Left lung (tissue), 10 donors: ENCODE data around the gene NTM. TPM values are rescaled to one million over a fixed set of nuclear protein-coding genes. Genes with fewer than 3 reads are reported as not detected.

ENCODE experiments used
- ATAC-seq: fragments of 200-7000 bp; cut with Tn5 transposase; one replicate; pipeline ENCODE4 v1.9.1; 2020; ENCODE audit warnings: moderate library complexity
- DNase-seq, 4 donors: peaks; one replicate each; pipeline ENCODE4 v3.0.0-alpha.2; 2013 to 2020
- H3K27ac ChIP-seq, 2 donors: fragments of 200-600 bp; sonication (generic) in 1 of 2; one replicate each; pipeline versions ENCODE4 v1.5.0 to v1.8.0; 2020 to 2021
- H3K27me3 ChIP-seq, 2 donors: fragments of 200-600 bp; sonication (generic) in 1 of 2; one replicate each; pipeline versions ENCODE4 v1.5.0 to v1.8.0; 2020 to 2021
- H3K36me3 ChIP-seq, 2 donors: fragments of 200-600 bp; sonication (generic) in 1 of 2; one replicate each; pipeline versions ENCODE4 v1.5.0 to v1.8.0; 2020 to 2021
- H3K4me1 ChIP-seq, 2 donors: fragments of 200-600 bp; one replicate each; pipeline ENCODE4 v1.8.0; 2021
- H3K4me3 ChIP-seq, 2 donors: fragments of 200-600 bp; sonication (generic) in 1 of 2; one replicate each; pipeline versions ENCODE4 v1.5.0 to v1.8.0; 2020 to 2021; ENCODE audit warnings: mild to moderate bottlenecking in 1 of 2
- H3K9me3 ChIP-seq, 2 donors: fragments of 200-600 bp; sonication (generic) in 1 of 2; one replicate each; pipeline versions ENCODE4 v1.5.0 to v1.8.0; 2020 to 2021
- intact Hi-C, 2 donors: fragments of 100-400 bp; cut with DNase I; formaldehyde crosslinking; loops; one replicate each; pipeline versions ENCODE4 v1.11.2 to v1.14.2; 2022
- polyA plus RNA-seq, 6 donors: library from polyadenylated mRNA; unstranded; fragments of 120-200 nt; gene quantifications; one replicate each; pipeline ENCODE4 v1.2.1, GENCODE V29; 2013; ENCODE audit not compliant: insufficient read length in 6 of 6
- total RNA-seq, 2 donors: library from RNA; stranded (reverse); fragmentation: NEBNext Ultra II Directional; extraction: Animal tissue kit (Norgen Biotek cat#: 25700); gene quantifications; one replicate each; pipeline ENCODE4 v1.2.1, GENCODE V29; 2021
- TF ChIP-seq, protein P1 (sequence below), 2 donors: fragments of 200-600 bp; sonication (generic) in 1 of 2; IDR thresholded peaks; one replicate each; pipeline versions ENCODE4 v1.5.0 to v1.8.0; 2021; ENCODE audit warnings: antibody characterized with exemption in 2 of 2
- donor health status: DM: no; HTN: yes; CAD: no.
- donor health status: DM: no; HTN: no; CAD: no.

NTM gene
- total and polyA plus RNA-seq, 8 donors, result 9.5 to 31.0 (median 21.1) TPM

DNA sequence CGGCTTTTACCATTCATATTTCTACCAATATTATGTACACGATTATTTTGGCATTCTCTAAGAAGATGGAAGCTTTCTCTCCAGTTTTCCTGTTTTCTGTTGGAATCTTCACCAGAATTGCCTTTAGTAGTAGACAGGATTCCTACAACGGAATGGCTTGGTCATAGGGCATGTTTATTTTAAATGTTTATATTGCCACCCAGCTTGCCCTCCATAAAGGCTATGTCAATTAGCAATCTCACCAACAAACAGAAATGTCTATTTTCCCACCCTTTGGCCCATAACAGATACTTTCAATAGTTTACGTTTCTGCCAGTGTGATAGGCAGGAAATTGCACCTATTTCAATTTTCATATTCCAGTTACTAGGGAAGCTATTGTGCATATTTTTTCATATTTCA lies 893.5 kb downstream of the NTM start:
- intact Hi-C loops, result no loop called here
- Histone ChIP-seq H3K36me3 (no peaks in the 10 kb centered on the region), H3K27ac (no peak overlapping the region), H3K4me3 (no peak overlapping the region), H3K9me3 (no peaks in the 10 kb centered on the region), H3K27me3 (no peaks in the 10 kb centered on the region), H3K4me1 (no peaks in the 10 kb centered on the region)
- no peak for DNase-seq
- ATAC-seq, result no peak
- TF ChIP-seq, protein P1, sequence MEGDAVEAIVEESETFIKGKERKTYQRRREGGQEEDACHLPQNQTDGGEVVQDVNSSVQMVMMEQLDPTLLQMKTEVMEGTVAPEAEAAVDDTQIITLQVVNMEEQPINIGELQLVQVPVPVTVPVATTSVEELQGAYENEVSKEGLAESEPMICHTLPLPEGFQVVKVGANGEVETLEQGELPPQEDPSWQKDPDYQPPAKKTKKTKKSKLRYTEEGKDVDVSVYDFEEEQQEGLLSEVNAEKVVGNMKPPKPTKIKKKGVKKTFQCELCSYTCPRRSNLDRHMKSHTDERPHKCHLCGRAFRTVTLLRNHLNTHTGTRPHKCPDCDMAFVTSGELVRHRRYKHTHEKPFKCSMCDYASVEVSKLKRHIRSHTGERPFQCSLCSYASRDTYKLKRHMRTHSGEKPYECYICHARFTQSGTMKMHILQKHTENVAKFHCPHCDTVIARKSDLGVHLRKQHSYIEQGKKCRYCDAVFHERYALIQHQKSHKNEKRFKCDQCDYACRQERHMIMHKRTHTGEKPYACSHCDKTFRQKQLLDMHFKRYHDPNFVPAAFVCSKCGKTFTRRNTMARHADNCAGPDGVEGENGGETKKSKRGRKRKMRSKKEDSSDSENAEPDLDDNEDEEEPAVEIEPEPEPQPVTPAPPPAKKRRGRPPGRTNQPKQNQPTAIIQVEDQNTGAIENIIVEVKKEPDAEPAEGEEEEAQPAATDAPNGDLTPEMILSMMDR (IDR thresholded peaks at IDR 0.05), result no peak

DNA sequence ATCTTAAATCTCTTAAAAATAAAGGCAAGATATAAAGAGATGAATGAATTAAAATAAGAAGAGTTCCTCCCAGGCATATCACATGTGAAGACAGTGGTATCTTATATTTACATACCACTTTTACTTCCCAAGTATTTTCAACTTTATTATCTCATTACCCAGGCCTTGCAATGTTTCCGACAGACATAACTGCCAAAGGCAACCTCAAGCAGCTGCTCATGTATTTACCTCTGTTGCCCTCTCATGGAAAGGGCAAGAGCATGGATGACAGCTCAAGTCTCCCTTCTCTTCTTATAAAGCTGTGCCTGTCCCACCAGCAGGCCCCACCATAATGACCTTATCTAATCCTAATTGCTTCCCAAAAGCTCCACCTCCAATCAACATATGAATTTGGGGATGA lies 894.2 kb downstream of the NTM start:
- TF ChIP-seq, protein P1 (IDR thresholded peaks at IDR 0.05), result no peak
- no peaks in the 10 kb centered on the region for H3K27me3 ChIP-seq
- ATAC-seq (no peak), DNase-seq (no peak)
- no peak overlapping the region for H3K27ac ChIP-seq
- intact Hi-C loops, result no loop called here
- no peaks in the 10 kb centered on the region for H3K36me3 ChIP-seq
- H3K4me3 ChIP-seq, result no peak overlapping the region
- no peaks in the 10 kb centered on the region for H3K9me3 ChIP-seq
- H3K4me1 ChIP-seq, result no peaks in the 10 kb centered on the region

- intact Hi-C loops, result no loop called here
- Histone ChIP-seq H3K4me1 (no peaks in the 10 kb centered on the region), H3K27me3 (no peaks in the 10 kb centered on the region), H3K27ac (no peak overlapping the region), H3K4me3 (no peak overlapping the region), H3K36me3 (no peaks in the 10 kb centered on the region), H3K9me3 (no peaks in the 10 kb centered on the region)
- TF ChIP-seq, protein P1 (IDR thresholded peaks at IDR 0.05), result peak in 1 of 2 donors; percentile 41
- peak; percentile 53 for ATAC-seq
- peak in 2 of 4 donors; percentile 12 to 17 for DNase-seq
Measured at GRCh38 chr11:132278801-132279574, 908.6 kb downstream of the NTM start.

- H3K36me3 ChIP-seq, result no peaks in the 10 kb centered on the region
- H3K4me3 ChIP-seq, result no peak overlapping the region
- no peaks in the 10 kb centered on the region for H3K4me1 ChIP-seq
- DNase-seq, result no peak
- H3K9me3 ChIP-seq, result no peaks in the 10 kb centered on the region
- TF ChIP-seq, protein P1 (IDR thresholded peaks at IDR 0.05), result no peak
- H3K27ac ChIP-seq, result no peak overlapping the region
- no peak for ATAC-seq
- intact Hi-C loops, result no loop called here
- H3K27me3 ChIP-seq, result no peaks in the 10 kb centered on the region
Measured at GRCh38 chr11:132284048-132284447, 913.6 kb downstream of the NTM start.

GRCh38 chr11:132284611-132285010 lies 914.2 kb downstream of the NTM start:
- H3K36me3 ChIP-seq, result no peaks in the 10 kb centered on the region
- DNase-seq, result peak in 1 of 4 donors; percentile 69
- H3K4me1 ChIP-seq, result no peaks in the 10 kb centered on the region
- no peaks in the 10 kb centered on the region for H3K27me3 ChIP-seq
- H3K9me3 ChIP-seq, result no peaks in the 10 kb centered on the region
- no peak overlapping the region for H3K27ac ChIP-seq
- ATAC-seq, result no peak
- H3K4me3 ChIP-seq, result no peak overlapping the region
- intact Hi-C loops, result no loop called here
- TF ChIP-seq, protein P1 (IDR thresholded peaks at IDR 0.05), result no peak
